ENCODE results near the gene RASL10A.

Gene RASL10A

GRCh38 chr22:29291215-29291614 lies 24.3 kb downstream of the RASL10A start:
- ATAC-seq = peak; percentile 17; the same call in 1 of the 3 replicates
- TF ChIP-seq ZNF565 (CRISPR knock-in tag; conservative IDR thresholded peaks at IDR 0.05; ENCODE audit: low read depth) = no peak
- no peak for TF ChIP-seq RARB (CRISPR knock-in tag; IDR thresholded peaks at IDR 0.05)
- no peak for TF ChIP-seq ARNTL (CRISPR knock-in tag; IDR thresholded peaks at IDR 0.05; ENCODE audit: borderline replicate concordance, low read depth)
- TF ChIP-seq CREB5 (CRISPR knock-in tag; IDR thresholded peaks at IDR 0.05; ENCODE audit: low read depth) = no peak
- TF ChIP-seq ZNF70 (CRISPR knock-in tag; IDR thresholded peaks at IDR 0.05) = no peak
- no peak for TF ChIP-seq BACH2 (CRISPR knock-in tag; IDR thresholded peaks at IDR 0.05; ENCODE audit: borderline replicate concordance)
- TF ChIP-seq PATZ1 (CRISPR knock-in tag; IDR thresholded peaks at IDR 0.05; ENCODE audit: borderline replicate concordance) = no peak
- TF ChIP-seq ZC3H10 (CRISPR knock-in tag; IDR thresholded peaks at IDR 0.05) = no peak
- no peak for TF ChIP-seq TCF4 (CRISPR knock-in tag; IDR thresholded peaks at IDR 0.05; ENCODE audit: borderline replicate concordance)
- no peak for TF ChIP-seq TOX (CRISPR knock-in tag; IDR thresholded peaks at IDR 0.05; ENCODE audit: borderline replicate concordance)
- TF ChIP-seq ZFP3 (CRISPR knock-in tag; IDR thresholded peaks at IDR 0.05) = no peak
- TF ChIP-seq ZNF8 (CRISPR knock-in tag; IDR thresholded peaks at IDR 0.05) = no peak
- TF ChIP-seq CSDC2 (CRISPR knock-in tag; IDR thresholded peaks at IDR 0.05) = no peak
- no peak for TF ChIP-seq OSR1 (CRISPR knock-in tag; IDR thresholded peaks at IDR 0.05)
- no peak for TF ChIP-seq ESRRG (CRISPR knock-in tag; IDR thresholded peaks at IDR 0.05)
- TF ChIP-seq SNAI2 (CRISPR knock-in tag; IDR thresholded peaks at IDR 0.05) = no peak
- no peak for TF ChIP-seq TSHZ2 (CRISPR knock-in tag; IDR thresholded peaks at IDR 0.05)
- TF ChIP-seq GLIS3 (CRISPR knock-in tag; IDR thresholded peaks at IDR 0.05) = no peak
- no peak for TF ChIP-seq ZFP30 (CRISPR knock-in tag; IDR thresholded peaks at IDR 0.05)

- no peak for TF ChIP-seq TOX (CRISPR knock-in tag; IDR thresholded peaks at IDR 0.05; ENCODE audit: borderline replicate concordance)
- TF ChIP-seq GLIS3 (CRISPR knock-in tag; IDR thresholded peaks at IDR 0.05) = no peak
- TF ChIP-seq ZFP30 (CRISPR knock-in tag; IDR thresholded peaks at IDR 0.05) = no peak
- no peak for TF ChIP-seq ZNF70 (CRISPR knock-in tag; IDR thresholded peaks at IDR 0.05)
- TF ChIP-seq POU6F1 (CRISPR knock-in tag; IDR thresholded peaks at IDR 0.05; ENCODE audit: borderline replicate concordance, low read depth) = no peak
- no peak for TF ChIP-seq ESRRG (CRISPR knock-in tag; IDR thresholded peaks at IDR 0.05)
- TF ChIP-seq ISL1 (CRISPR knock-in tag; IDR thresholded peaks at IDR 0.05) = no peak
- TF ChIP-seq ZNF8 (CRISPR knock-in tag; IDR thresholded peaks at IDR 0.05) = no peak
- TF ChIP-seq RARB (CRISPR knock-in tag; IDR thresholded peaks at IDR 0.05) = no peak
- TF ChIP-seq ZFP3 (CRISPR knock-in tag; IDR thresholded peaks at IDR 0.05) = no peak
- TF ChIP-seq ZC3H10 (CRISPR knock-in tag; IDR thresholded peaks at IDR 0.05) = no peak
- no peak for TF ChIP-seq ARNTL (CRISPR knock-in tag; IDR thresholded peaks at IDR 0.05; ENCODE audit: borderline replicate concordance, low read depth)
- TF ChIP-seq TSHZ2 (CRISPR knock-in tag; IDR thresholded peaks at IDR 0.05) = no peak
- TF ChIP-seq PATZ1 (CRISPR knock-in tag; IDR thresholded peaks at IDR 0.05; ENCODE audit: borderline replicate concordance) = no peak
- no peak for ATAC-seq
These were observed 25.4 kb downstream of the RASL10A start for GRCh38 chr22:29290061-29290460.
